Myocyte (in vitro differentiated cells): ENCODE data around the gene LMTK3. TPM values are rescaled to one million over a fixed set of nuclear protein-coding genes. Genes with fewer than 3 reads are reported as not detected.
"Not testable (repeated sequence)": the region's sequence is repeated elsewhere in the genome, so short reads cannot be mapped to it uniquely, and the experiment has no call there.

Experiments used
- DNase-seq: peaks from one replicate; pipeline ENCODE4 v3.0.0-alpha.2; 2012; ENCODE audit warnings: low read depth
- total RNA-seq: library from RNA; depleted of rRNA; stranded (reverse); fragments of >200 nt; gene quantifications from 2 replicates; pipeline ENCODE4 v1.2.3, GENCODE V29; 2014

LMTK3 gene
- total RNA-seq, 1 donor from 2014 or later: 0.05 TPM

DNA sequence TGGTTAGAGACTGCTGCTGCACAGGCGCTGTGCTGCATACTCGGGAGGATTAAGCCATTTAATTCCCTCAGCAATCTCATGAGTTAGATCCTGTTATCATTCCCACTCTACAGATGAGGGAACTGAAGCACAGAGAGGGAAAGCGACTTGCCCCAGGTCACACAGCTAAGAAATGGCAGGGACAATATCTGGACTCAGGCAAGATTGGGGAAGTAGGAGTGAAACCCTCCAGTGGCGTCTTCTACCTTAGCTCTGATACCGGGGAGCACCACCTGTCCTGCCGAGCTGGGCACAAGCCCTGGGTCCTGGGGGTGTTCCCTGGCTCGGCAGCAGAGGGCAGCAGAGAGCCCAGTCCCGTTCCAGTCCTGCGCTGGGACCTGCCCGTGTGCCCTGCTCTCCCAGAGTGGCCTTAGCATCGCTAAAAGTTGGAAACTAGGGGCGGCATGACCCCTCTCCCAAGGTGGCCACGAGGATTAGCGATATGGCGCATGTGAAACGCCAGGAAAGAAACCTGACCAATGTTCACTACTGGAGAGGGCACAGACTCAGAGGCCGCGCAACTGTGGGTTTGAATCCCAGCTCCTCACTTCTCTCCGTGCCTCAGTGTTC lies 21.9 kb downstream of the LMTK3 start:
- peak; percentile 64 for DNase-seq

- not testable (repeated sequence) for DNase-seq
Measured at GRCh38 chr19:48488478-48488877, 23.2 kb downstream of the LMTK3 start.

- DNase-seq: peak; percentile 91
Measured at GRCh38 chr19:48487948-48488347, 23.7 kb downstream of the LMTK3 start.

- DNase-seq: no peak
Measured at GRCh38 chr19:48487544-48487943, 24.1 kb downstream of the LMTK3 start.

GRCh38 chr19:48486706-48487105 lies 24.9 kb downstream of the LMTK3 start:
- DNase-seq: not testable (repeated sequence)

GRCh38 chr19:48484931-48485612 lies 26.6 kb downstream of the LMTK3 start:
- no peak for DNase-seq

DNA sequence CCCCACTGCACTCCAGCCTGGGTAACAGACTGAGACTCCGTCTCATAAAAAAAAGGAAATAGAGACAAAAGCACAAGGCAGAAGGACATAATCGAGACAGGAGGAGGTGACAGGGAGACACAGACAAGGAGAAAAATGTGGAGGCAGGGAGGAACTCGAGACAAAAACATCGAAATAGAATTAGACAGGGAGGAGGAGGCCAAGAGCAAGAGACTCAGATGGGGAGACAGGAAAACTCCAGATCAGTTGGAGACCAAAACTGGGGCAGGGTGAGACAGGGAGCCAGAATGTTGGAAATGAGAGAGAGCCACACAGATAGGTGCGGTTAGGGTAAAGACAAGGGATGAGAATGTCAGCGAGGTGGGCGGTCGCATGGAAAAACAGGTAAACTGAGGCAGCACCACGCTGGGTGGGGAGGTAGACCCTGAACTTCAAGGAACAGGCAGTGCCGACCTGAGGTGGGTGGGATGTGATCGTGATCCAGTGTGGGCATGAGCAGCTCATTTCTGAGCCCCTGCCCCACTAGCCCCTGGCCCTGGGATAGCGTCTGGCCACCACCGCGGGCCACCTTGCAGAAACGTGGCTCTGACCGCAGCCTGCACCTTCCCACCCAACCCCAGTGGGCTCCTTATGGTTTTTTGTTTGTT lies 27.3 kb downstream of the LMTK3 start:
- DNase-seq: no peak

GRCh38 chr19:48483301-48483700 lies 28.3 kb downstream of the LMTK3 start:
- no peak for DNase-seq

GRCh38 chr19:48481846-48482639 lies 29.6 kb downstream of the LMTK3 start:
- DNase-seq: peak; percentile 80

DNA sequence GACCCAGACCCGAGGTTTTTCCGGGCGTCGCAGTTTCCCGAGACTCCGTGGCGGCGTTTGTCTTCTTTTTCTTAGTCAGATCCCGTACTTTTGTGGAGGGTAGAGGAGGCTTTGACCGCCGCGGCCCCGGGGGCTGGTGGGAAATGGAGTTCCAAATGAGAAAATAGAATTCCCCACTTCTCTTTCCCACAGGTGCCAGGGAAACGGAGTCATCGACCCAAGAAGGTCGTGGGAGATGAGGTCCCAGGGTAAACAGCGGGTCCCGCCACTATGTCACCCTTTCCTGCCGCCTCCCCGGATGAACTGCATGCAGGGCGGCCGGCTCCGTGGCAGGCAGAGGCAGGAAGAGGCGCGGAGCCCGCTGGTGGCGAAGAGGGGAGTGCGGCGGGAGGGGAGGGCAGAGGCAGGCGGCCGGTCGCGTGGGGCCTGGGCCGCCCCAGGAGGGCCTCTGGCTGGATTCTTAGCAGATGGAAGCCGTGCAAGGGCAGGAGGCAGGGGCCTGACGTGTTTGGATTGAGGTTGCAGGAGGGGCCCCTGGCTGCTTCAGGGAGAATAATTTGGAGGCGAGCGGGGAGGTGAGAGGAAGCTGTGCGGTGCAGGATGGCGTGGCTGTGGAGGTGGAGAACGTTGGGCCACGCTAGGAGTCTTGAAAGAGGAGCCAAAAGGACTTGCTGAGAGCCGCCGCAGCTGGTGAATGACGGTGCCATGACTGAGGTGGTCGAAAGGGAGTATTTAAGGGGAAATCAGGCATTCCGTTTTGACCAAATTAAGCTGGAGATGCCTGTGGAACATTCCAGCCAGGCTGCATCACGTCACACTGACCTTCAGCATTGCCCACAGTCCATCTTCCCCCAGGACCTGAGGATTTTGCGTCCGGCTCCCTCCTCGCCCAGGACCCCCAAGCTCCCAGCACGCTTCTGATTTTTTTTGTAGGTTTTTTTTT lies 30.8 kb downstream of the LMTK3 start:
- DNase-seq: no peak

DNA sequence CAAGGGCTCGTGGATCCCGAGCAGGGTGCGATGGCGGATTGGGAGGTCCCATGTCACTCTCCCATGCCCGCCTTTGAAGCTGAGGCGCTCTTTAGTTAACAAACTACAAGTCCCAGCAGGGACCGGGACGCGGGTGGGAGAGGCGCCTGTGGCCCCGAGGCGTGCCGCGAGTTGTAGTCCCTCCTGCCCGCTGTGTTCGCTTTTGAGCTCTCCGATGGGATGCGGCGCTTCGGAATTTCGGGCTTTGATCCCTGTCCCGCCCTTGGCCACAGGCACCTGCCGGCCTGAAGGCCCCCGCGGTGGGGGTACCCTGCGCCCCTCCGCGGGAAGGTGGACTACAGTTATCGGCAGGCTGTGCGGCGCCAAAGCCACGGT lies 31.5 kb downstream of the LMTK3 start:
- DNase-seq: no peak

- DNase-seq: no peak
Measured at GRCh38 chr19:48479686-48480085, 31.9 kb downstream of the LMTK3 start.

GRCh38 chr19:48478339-48479256 lies 33.0 kb downstream of the LMTK3 start:
- DNase-seq: no peak

GRCh38 chr19:48477698-48478338 lies 33.8 kb downstream of the LMTK3 start:
- no peak for DNase-seq

GRCh38 chr19:48477067-48477685 lies 34.5 kb downstream of the LMTK3 start:
- no peak for DNase-seq

GRCh38 chr19:48476176-48476575 lies 35.5 kb downstream of the LMTK3 start:
- no peak for DNase-seq

GRCh38 chr19:48475369-48476068 lies 36.1 kb downstream of the LMTK3 start:
- DNase-seq: no peak

GRCh38 chr19:48474084-48474592 lies 37.5 kb downstream of the LMTK3 start:
- DNase-seq: no peak
